GM19043 (cell line): ENCODE data around the gene ZSWIM4.
"Not testable (repeated sequence)": the region's sequence is repeated elsewhere in the genome, so short reads cannot be mapped to it uniquely, and the experiment has no call there.

Experiments used
- ATAC-seq: cut with Tn5 transposase; IDR thresholded peaks from one replicate; pipeline ENCODE4 v1.9.1; 2021; ENCODE audit warnings: low read depth; ENCODE audit not compliant: unreplicated experiment

Gene ZSWIM4

DNA sequence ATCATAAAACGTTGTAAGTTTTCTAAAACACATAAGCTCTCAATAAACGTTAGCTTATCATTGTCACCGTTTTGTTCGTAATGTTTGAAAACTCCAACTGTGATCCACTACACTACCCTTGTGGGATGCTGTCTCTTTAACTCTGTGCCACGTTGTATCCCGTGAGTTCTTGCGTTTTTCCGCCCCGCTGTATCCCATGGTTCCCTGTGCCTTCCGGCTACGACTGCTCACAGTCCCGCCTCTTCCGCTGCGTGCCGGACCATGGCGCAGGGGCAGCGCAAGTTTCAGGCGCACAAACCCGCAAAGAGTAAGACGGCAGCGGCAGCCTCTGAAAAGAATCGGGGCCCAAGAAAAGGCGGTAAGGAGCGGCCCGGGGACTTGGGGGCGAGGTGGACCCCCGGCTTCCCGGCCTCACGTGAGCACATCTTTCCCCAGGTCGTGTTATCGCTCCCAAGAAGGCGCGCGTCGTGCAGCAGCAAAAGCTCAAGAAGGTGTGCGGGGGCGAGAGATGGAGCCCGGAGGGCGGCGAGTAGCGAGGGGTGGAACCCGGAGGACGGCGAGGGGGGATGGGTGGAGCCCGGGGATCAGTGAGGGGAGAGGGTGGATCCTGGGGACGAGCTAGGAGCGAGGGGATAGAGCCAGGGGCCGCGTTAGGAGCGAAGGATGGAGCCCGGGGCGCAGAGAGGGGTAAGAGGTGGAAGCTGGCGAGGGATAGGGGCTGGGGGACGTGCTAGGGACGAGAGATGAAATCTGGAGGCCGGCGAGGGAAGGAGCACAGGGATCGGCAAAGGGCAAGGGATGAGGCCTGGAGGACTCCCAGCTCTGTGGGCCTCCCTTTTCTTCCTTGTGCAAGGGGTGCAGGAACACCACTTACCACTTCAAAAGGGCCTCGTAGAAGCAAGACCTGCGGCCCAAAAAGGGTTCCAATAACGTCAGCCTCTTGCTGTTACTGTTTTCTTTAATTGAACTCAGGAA lies 20.7 kb upstream of the ZSWIM4 start, which contains the start of gene C19orf53:
TSS of gene C19orf53 (plus strand) at position 240 of the 975 bp plus-strand sequence. CDS start at position 262, 22 bp downstream.
- ATAC-seq = peak; percentile 86

DNA sequence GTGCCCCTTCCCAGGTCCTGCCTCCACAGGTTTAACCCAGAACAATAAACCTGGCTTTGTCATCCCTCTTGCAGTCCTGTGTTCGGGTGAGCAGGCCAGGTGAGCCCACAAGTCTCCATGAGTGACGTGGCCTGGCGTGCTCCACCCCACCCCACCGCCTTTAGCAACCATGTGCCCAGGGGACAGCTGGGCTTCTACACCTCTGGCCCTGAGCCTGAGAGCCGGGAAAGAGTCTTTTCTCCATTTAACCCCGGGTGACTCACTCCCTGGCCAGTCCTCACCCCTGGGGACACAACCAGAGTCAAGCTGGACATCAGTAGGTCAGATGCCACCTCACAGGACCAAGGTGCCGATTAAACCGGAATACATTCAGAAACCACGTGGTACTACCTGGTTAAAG lies 16.8 kb upstream of the ZSWIM4 start:
- no peak for ATAC-seq

DNA sequence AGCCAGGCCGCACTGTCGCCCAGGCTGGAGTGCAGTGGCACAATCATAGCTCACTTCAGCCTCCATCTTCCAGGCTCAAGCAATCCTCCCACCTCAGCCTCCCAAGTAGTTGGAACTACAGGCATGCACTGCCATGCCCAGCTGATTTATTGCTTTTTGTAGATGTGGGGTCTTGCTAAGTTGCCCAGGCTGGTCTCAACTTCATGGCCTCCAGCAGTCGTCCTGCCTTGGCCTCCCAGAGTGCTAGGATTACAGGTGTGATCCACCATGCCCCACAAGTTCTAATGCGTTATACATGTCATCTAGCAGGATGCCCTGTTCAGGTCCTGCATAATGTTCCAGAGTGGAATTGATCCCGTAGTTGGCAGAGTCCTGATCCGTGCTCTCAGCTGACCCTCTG lies 16.4 kb upstream of the ZSWIM4 start:
- ATAC-seq = no peak

DNA sequence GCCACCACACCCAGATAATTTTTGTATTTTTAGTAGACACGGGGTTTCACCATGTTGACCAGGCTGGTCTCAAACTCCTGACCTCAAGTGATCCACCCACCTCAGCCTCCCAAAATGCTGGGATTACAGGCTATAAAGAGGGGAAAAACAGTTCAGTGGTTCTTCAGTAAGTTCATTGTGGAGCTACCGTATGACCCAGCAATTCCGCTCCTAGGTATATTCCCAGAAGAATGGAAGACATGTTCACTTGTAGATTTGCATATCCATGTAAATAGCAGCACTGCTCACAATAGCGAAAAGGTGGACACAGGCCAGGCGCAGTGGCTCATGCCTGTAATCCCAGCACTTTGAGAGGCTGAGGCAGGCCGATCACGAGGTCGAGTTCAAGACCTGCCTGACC lies 15.4 kb upstream of the ZSWIM4 start:
- ATAC-seq = not testable (repeated sequence)

DNA sequence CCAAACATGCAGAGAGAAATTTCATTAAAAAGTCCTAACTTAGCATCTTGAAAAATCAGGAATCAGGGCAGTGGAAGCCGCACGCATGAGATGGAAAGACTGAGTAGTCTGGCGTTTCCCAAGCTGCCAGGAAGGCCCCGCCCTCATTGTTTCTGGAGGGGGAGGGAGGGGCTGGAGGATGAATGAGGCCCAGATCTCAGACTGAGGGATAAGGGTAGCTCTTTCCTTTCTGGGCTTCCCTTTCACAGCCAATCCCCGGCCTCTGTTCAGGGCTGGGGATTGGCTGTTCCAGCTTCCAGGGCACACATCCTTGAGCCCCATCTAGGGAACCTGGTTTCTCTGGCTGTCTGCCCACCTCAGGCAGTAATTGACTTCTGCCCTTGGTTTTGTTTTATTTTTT lies 13.7 kb upstream of the ZSWIM4 start:
- ATAC-seq = no peak

DNA sequence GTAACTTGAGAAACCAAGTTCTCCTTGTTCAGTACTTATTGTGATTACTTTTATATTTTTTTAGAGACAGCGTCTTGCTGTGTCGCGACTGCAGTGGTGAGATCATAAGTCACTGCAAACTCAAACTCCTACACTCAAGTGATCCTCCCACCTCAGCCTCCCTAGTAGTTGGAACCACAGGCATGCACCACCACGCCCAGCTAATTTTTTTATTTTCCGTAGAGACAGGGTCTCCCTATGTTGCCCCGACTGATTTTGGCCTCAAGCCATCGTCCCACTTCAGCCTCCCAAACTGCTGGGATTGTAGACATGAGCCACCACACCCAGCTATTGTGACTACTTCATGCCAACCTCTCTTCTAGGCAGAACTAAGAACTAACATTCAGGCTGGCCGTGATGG lies 12.7 kb upstream of the ZSWIM4 start:
- no peak for ATAC-seq

DNA sequence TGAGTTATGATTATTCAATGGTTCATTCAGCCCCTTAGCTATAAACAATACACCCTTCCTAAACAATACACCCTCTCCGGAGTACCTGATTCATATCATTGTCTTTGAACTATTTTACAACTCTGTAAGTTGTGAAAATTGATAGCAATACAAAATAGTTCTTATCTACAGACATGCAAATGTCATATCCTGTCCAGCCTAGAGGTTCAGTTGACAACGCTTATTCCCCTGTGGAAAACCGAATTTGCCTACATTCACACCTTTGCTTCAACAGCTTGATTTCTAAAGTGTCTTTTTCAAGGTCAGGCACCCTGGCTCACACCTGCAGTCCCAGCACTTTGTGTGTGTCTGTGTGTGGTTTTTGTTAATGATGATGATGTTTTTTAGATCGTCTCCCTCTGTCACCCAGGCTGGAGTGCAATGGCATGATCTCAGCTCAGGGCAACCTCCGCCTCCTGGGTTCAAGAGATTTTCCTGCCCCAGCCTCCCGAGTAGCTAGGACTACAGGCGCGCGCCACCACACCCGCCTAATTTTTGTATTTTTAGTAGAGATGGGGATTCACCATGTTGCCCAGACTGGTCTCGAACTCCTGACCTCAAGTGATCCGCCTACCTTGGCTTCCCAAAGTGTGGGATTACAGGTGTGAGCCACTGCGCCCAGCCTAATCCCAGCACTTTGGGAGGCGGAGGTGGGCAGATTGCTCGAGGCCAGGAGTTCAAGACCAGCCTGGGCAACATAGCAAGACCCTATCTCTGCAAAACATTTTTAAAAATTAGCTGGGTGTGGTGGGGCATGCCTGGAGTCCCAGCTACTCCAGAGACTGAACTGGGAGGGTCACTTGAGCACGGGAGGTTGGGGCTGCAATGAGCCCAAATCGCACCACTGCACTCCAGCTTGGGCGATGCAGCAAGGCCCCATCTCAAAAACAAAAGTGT lies 11.4 kb upstream of the ZSWIM4 start:
- no peak for ATAC-seq

DNA sequence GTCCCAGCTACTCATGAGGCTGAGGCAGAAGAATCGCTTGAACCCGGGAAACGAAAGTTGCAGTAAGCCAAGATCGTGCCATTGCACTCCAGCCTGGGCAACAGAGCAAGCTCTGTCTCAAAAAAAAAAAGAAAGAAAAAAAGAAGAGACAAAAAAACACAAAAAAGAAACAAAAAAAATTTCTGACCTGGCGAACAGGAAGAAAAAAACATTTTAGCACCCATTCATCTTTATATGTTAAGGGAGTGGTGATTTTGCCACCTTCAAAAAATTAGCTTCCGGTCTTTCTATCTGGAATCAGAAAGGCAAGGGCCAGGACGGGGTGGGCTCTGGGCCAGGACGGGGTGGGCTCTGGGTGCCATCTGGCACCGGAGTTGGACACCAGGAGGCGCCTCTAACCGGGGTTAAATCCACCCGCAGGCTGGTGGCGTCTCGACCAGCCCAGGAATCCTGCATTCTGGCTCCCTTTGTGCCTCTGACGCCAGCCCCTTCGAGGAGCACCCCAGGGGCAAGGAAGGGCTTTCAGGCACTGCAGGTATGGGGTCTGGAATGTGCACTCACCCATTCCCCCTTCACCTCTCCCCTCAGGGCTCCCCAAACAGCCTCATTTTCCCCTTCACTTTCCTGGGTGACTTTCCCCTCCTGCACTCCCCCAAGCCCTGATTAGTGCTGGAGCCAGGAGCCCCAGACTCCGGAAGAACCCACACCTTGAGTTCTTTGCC lies 10.4 kb upstream of the ZSWIM4 start:
- no peak for ATAC-seq

DNA sequence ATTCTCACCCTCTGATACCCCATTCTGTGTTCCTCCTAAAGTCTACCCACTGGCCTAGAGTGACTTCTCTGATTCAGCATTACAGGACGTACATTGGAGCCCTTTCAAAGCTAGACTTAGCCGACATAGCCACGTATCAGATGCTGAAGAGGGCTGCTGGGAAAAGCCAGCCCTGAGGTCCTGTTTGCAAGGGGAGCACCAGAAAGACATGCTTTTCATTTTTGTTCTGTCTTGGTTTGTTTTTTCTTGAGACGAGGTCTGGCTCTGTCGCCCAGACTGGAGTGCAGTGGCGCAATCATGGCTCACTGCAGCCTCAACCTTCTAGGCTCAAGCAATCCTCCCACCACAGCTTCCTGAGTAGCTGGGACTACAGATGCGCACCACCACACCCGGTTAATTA lies 6.3 kb upstream of the ZSWIM4 start:
- ATAC-seq = no peak

DNA sequence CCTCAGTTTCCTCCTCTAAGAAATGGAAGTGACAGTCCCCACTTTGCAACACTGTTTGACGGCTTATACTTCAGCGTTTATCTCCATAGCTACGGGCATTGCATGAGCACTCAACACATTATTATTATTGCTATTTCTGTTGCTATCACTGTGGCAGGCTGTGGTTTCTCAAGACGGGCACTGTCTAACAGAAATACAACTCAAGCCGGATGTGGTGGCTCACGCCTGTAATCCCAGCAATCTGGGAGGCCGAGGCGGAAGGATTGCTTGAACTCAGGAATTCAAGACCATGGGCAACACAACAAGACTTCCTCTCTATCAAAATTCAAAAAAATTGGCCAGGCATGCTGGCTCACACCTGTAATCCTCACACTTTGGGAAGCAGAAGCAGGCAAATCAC lies 4.9 kb upstream of the ZSWIM4 start:
- no peak for ATAC-seq

DNA sequence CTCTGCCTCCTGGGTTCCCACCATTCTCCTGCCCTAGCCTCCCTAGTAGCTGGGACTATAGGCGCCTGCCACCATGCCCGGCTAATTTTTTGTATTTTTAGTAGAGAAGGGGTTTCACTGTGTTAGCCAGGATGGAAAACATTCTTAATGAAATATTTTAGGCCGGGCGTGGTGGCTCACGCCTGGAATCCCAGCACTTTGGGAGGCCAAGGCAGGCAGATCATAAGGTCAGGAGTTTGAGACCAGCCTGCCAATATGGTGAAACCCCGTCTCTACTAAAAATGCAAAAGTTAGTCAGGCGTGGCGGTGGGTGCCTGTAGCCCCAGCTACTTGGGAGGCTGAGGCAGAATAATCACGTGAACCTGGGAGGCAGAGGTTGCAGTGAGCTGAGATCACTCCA lies 1.9 kb upstream of the ZSWIM4 start:
- ATAC-seq = not testable (repeated sequence)

DNA sequence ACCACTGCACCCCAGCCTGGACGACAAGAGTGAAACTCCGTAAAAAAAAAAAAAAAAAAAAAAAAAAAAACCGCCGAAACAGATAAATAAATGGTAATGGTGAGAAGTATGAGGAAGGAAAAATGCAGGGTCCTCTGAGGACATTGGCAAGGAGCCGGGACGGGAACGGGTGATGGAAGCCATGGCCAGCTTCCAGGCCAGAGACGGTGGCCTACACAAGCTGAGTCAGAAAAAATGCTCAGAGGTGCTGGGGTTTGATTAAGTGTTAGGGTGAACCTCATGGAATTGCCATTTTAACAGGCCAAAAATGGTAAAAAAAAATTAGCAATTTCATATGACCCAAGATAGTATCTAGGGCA lies 866 bp upstream of the ZSWIM4 start:
- ATAC-seq = no peak

DNA sequence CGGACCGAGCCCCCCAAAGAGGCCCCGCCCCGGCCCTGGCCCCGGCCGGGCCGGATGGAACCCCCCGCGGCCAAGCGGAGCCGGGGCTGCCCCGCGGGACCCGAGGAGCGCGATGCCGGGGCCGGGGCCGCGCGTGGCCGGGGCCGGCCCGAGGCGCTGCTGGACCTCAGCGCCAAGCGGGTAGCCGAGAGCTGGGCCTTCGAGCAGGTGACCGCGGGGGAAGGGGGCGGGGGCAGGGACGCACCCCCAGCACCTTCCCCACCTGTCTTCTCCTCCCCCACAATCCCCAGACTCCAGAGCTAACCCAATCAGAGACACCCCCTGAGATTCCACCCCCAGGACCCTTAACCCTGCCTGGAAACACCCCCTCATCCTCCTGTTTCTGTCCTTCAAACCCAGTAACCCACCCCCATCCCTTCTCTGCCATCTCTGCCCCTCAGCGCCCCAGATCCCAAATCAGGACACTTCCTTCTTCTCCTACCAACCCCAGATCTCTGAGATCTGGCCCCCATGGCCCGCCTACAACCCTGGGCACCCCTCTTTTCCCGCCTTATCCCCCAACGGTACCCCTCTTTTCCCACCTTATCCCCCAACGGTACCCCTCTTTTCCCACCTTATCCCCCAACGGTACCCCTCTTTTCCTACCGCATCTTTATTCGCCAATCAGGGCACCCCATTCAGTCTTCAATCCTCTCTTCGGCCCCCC lies 505 bp downstream of the ZSWIM4 start:
- peak; percentile 28 for ATAC-seq

DNA sequence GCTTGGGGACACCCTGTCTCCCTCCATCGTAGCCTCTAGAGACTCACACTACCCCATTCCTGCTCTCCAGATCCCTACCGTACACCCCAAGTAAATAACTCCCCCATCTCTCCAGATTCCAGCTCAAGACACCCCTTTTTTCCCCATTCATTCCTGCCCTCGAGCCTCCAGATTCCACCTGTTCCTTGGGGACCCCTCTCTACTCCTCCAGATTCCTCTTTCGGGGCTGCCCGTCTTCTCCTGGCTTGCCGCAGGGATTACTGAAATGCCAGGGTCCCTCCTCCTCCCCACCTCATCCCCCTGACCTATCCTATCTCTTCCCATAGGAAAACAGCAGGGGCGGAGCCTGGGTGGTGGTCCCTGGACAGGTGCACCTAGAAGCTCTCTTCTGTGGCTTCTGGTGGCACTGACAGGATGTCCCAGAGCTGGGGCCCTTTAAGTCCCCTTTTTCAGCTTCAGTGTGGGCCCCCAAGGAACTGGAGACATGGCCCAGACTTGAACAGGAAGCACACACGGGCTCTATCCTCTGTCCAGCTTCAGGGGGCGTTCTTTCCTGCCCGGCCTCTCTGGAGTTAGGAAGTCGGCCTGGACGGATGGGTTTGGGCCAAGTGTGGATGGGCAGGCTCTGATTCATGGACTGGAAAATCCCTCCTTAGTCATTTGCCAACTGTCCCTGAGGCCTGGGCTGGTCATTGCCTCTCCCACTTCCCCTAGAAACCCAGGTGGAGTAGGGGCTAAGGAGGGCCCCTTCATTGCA lies 1.2 kb downstream of the ZSWIM4 start:
- no peak for ATAC-seq

DNA sequence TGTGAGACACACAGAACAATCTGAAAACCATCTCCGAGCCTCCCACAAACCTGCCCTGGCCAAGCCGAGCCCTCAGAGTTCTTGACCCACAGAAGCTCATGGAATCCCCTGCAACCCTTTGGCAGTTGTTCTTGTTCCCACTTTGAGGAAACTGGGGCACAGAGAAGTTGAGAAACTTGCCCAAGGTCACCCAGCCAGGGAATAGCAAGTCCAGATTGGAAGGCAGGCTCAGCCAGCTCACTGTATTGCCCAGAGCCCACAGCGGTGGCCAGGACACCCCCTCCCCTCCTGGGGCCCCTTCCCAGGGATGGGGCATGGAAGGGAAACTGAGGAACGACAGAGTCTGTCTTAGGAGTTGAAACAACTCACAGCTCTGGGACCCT lies 1.8 kb downstream of the ZSWIM4 start:
- ATAC-seq = no peak

DNA sequence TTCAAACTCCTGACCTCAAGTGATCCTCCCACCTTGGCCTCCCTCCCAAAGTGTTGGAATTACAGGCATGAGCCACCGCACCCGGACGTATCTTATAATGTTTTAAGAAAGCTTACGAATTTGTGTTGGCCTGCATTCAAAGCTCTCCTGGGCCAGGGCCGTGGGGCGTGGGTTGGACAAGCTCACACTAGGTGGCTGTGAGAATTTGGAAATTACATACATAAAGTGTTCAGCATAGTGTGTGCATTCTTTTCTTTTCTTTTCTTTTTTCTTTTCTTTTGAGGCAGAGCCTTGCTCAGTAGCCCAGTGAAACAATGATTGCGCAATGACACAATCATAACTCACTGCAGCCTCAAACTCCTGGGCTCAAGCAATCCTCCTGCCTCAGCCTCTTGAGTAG lies 2.6 kb downstream of the ZSWIM4 start:
- ATAC-seq = no peak

DNA sequence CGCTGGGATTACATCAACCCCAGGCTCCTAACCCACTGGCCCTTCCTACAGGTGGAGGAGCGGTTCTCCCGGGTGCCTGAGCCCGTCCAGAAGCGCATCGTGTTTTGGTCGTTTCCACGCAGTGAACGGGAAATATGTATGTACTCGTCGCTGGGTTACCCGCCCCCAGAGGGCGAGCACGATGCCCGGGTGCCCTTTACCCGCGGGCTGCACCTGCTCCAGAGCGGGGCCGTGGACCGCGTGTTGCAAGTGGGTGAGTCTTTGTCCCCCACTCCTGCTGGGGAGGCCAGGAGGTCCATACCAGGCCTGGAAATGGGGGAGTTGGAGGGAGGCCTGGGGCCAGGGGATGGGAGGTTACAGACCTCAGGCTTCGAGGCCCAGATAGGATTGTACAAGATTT lies 4.4 kb downstream of the ZSWIM4 start:
- no peak for ATAC-seq

DNA sequence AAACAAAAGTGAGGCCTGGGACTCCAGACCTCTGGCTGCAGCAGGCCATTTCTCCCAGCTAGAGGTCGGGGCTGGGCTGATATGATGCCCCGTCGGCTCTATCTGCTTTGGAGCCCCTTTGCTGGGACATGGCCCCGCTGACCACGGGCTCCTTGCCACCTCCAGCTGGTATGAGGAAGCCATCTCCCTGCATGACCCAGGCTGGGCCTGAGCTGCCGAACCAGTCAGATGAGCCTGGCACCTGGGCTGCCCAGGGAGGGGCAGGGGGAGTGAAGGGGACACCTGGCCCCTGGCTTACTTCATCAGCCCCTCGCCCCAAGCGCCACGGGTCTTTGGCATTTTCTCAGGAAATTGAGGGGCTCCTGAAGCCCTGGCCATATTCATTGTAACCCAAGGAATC lies 7.8 kb downstream of the ZSWIM4 start:
- no peak for ATAC-seq
